Measurements from ENCODE around the gene DAZ2.
"Not testable (repeated sequence)": the region's sequence is repeated elsewhere in the genome, so short reads cannot be mapped to it uniquely, and the experiment has no call there.

DNA sequence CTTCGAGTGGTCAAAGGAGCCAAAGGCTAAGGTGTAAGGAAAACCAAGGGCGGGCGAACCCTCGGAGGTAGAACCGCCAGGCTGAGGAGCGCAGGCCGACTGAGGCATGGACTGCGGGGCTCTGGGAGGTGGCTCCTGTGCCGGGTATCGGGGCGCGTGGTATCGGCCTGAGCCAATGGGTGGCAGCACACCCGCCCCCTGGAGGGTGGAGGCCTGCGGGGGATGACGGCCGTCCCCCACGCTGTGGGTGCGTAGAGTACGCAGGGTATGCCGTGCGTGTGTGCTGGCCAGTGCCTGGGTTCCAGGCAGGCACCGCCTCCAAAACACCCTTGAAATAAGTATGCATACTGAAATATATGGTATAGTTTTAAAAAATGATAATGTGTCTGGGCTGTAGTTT is 20.4 kb upstream of the DAZ2 start, which contains the start of gene DAZ1:
- not testable (repeated sequence) for TF ChIP-seq POLR2AphosphoS5, CTCF, POLR2A (IDR thresholded peaks at IDR 0.05)

Data from breast epithelium (tissue), 3 donors.